CD4-positive, alpha-beta T cell treated with Interleukin-1 beta for 1 hour (primary cell): ENCODE measurements around the gene ITGA11.

ENCODE experiments used
- DNase-seq, 2 donors: peaks; one replicate each; pipeline ENCODE4 v3.0.0-alpha.2; 2020 to 2022

Gene ITGA11

GRCh38 chr15:68259883-68260282 lies 172.1 kb downstream of the ITGA11 start:
- DNase-seq = no peak

GRCh38 chr15:68258692-68259091 lies 173.3 kb downstream of the ITGA11 start:
- peak in 1 of 2 donors; percentile 17 for DNase-seq

- DNase-seq = peak; percentile 62 to 73
Observed at GRCh38 chr15:68256675-68257450, 175.1 kb downstream of the ITGA11 start.

- DNase-seq = peak; percentile 33 to 67
Observed at GRCh38 chr15:68252925-68253534, 178.9 kb downstream of the ITGA11 start.

GRCh38 chr15:68249058-68249713 lies 182.8 kb downstream of the ITGA11 start:
- no peak for DNase-seq
